Left ventricle myocardium inferior (tissue), 1 donor: ENCODE data around the gene ARHGAP9. TPM values are rescaled to one million over a fixed set of nuclear protein-coding genes. Genes with fewer than 3 reads are reported as not detected.
"Not testable (repeated sequence)": the region's sequence is repeated elsewhere in the genome, so short reads cannot be mapped to it uniquely, and the experiment has no call there.

Source experiments
- DNase-seq: peaks from one replicate; pipeline ENCODE4 v3.0.0-alpha.2; 2020
- H3K27ac ChIP-seq: fragments of 200-600 bp; replicated peaks from 2 replicates; pipeline ENCODE4 v1.8.0; 2021
- H3K27me3 ChIP-seq: fragments of 200-600 bp; 2 replicates; pipeline ENCODE4 v1.8.0; 2021; ENCODE audit warnings: low read depth
- H3K36me3 ChIP-seq: fragments of 200-600 bp; 2 replicates; pipeline ENCODE4 v1.8.0; 2021
- H3K4me1 ChIP-seq: fragments of 200-600 bp; 2 replicates; pipeline ENCODE4 v1.8.0; 2021
- H3K4me3 ChIP-seq: fragments of 200-600 bp; 2 replicates; pipeline ENCODE4 v1.8.0; 2021; ENCODE audit warnings: mild to moderate bottlenecking, moderate library complexity
- H3K9me3 ChIP-seq: fragments of 200-600 bp; replicated peaks from 2 replicates; pipeline ENCODE4 v1.8.0; 2021
- CTCF ChIP-seq: fragments of 200-600 bp; IDR thresholded peaks from 2 replicates; pipeline ENCODE4 v1.8.0; 2021; ENCODE audit warnings: antibody characterized with exemption, mild to moderate bottlenecking, borderline replicate concordance
- intact Hi-C: fragments of 100-400 bp; cut with micrococcal nuclease; formaldehyde crosslinking; loops from one replicate; pipeline ENCODE4 v1.11.0; 2022
- total RNA-seq: library from RNA; stranded (reverse); fragmentation: NEBNext Ultra II Directional; extraction: Animal tissue kit (Norgen Biotek cat#: 25700); gene quantifications from one replicate; pipeline ENCODE4 v1.2.1, GENCODE V29; 2021
- donor health status: DM: no; HTN: yes; CAD: no; lungs with severe emphysema.

ARHGAP9 gene
- total RNA-seq, 1 donor from 2014 or later = 4.2 TPM

GRCh38 chr12:57514720-57515407 lies 35.2 kb upstream of the ARHGAP9 start:
- DNase-seq = no peak
- H3K27me3 ChIP-seq = no peaks in the 10 kb centered on the region
- peak overlapping the region; percentile 20 for H3K27ac ChIP-seq
- intact Hi-C loops = no loop called here
- H3K4me3 ChIP-seq = no peak overlapping the region
- no peak for TF ChIP-seq CTCF
- peaks cover 44% of the 10 kb centered on the region for H3K4me1 ChIP-seq
- H3K36me3 ChIP-seq = peaks cover 80% of the 10 kb centered on the region
- H3K9me3 ChIP-seq = no peaks in the 10 kb centered on the region

DNA sequence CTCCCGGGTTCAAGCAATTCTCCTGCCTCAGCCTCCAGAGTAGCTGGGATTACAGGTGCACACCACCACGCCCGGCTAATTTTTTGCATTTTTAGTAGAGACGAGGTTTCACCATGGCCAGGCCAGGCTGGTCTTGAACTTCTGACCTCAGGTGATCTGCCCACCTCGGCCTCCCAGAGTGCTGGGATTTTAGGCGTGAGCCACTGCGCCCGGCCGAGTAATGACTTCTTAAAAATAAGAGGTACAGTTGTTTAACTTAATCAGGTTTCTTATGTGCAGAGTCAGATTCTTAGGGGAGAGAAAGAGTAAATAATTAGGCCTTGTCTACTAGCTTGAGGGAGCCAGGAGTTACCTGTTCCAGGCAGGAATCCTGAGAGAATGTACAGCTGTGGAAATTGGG lies 34.6 kb upstream of the ARHGAP9 start:
- DNase-seq, H3K27ac ChIP-seq, intact Hi-C loops, H3K9me3 ChIP-seq, H3K27me3 ChIP-seq, H3K4me3 ChIP-seq: not testable (repeated sequence)
- H3K36me3 ChIP-seq = peaks cover 86% of the 10 kb centered on the region
- peaks cover 38% of the 10 kb centered on the region for H3K4me1 ChIP-seq

- intact Hi-C loops = not testable (repeated sequence)
These were observed 34.0 kb upstream of the ARHGAP9 start for GRCh38 chr12:57513677-57514076.

DNA sequence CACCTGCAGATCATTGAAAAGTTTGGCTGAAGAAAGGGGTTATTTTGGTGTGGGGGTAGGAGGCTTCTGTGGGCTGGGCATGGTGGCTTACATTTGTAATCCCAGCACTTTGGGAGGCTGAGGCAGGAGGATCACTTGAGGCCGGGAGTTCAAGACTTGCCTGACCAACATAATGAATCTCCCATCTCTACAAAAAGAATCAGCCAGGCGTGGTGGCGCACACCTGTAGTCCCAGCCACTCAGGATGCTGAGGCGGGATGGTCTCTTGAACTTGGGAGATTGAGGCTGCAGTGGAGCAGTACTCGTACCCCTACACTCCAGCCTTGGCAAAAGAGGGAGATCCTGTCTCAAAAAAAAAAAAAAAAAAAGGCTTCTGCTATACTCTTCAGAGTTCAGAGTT lies 33.6 kb upstream of the ARHGAP9 start:
- Histone ChIP-seq H3K4me1 (peaks cover 28% of the 10 kb centered on the region), H3K27ac (no peak overlapping the region), H3K36me3 (peaks cover 88% of the 10 kb centered on the region), H3K27me3 (no peaks in the 10 kb centered on the region), H3K9me3 (no peaks in the 10 kb centered on the region), H3K4me3 (no peak overlapping the region)
- no peak for TF ChIP-seq CTCF
- intact Hi-C loops = no loop called here
- no peak for DNase-seq

More at GRCh38 chr12:57513677-57514076, 34.0 kb upstream of the ARHGAP9 start:
- not testable (repeated sequence) for H3K27ac ChIP-seq, H3K9me3 ChIP-seq, DNase-seq, H3K27me3 ChIP-seq, H3K4me3 ChIP-seq
- Histone ChIP-seq H3K36me3 (peaks cover 88% of the 10 kb centered on the region), H3K4me1 (peaks cover 32% of the 10 kb centered on the region)

DNA sequence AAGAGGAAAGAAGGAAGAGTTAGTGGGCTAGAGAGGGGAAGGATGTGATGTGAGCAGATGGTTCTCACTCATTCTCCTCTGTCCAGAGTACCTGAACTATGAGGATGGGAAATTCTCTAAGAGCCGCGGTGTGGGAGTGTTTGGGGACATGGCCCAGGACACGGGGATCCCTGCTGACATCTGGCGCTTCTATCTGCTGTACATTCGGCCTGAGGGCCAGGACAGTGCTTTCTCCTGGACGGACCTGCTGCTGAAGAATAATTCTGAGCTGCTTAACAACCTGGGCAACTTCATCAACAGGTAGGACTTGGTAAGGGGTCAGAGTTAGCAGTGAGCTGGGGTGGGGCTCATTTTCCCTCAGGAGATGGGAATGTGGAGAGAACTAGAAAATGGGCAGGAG lies 33.0 kb upstream of the ARHGAP9 start:
- peaks cover 22% of the 10 kb centered on the region for H3K4me1 ChIP-seq
- no peak for TF ChIP-seq CTCF
- H3K36me3 ChIP-seq = peaks cover 84% of the 10 kb centered on the region
- no peaks in the 10 kb centered on the region for H3K27me3 ChIP-seq
- H3K4me3 ChIP-seq = no peak overlapping the region
- no peak for DNase-seq
- no peak overlapping the region for H3K27ac ChIP-seq
- intact Hi-C loops = no loop called here
- no peaks in the 10 kb centered on the region for H3K9me3 ChIP-seq

GRCh38 chr12:57511588-57512325 lies 32.1 kb upstream of the ARHGAP9 start:
- TF ChIP-seq CTCF = no peak
- intact Hi-C loops = no loop called here
- Histone ChIP-seq H3K4me3 (no peak overlapping the region), H3K27ac (no peak overlapping the region), H3K36me3 (peaks cover 75% of the 10 kb centered on the region), H3K4me1 (peaks cover 13% of the 10 kb centered on the region), H3K9me3 (no peaks in the 10 kb centered on the region), H3K27me3 (no peaks in the 10 kb centered on the region)
- DNase-seq = no peak
